Measurements from ENCODE around the gene ANKS1A. TPM values are rescaled to one million over a fixed set of nuclear protein-coding genes. Genes with fewer than 3 reads are reported as not detected.
"Not testable (repeated sequence)": the region's sequence is repeated elsewhere in the genome, so short reads cannot be mapped to it uniquely, and the experiment has no call there.

The ANKS1A gene
- total RNA-seq (ENCODE audit: insufficient read depth, low replicate concordance) = 9.9 TPM

GRCh38 chr6:34888874-34889555, at the start of gene ANKS1A:
ANKS1A (plus strand) TSS chr6:34889255; CDS start chr6:34889403, 148 bp downstream.
- peak; percentile 80 for DNase-seq (ENCODE audit: low spot score)

- no peak for DNase-seq (ENCODE audit: low spot score)
These were observed 49.2 kb upstream of the ANKS1A start for GRCh38 chr6:34839666-34840352.

- not testable (repeated sequence) for DNase-seq (ENCODE audit: low spot score)
These were observed 40.0 kb upstream of the ANKS1A start for GRCh38 chr6:34849066-34849465.

- no peak for DNase-seq (ENCODE audit: low spot score)
These were observed 37.7 kb upstream of the ANKS1A start for GRCh38 chr6:34851361-34851760.

GRCh38 chr6:34852406-34853085, 36.5 kb upstream of the ANKS1A start:
- no peak for DNase-seq (ENCODE audit: low spot score)

- no peak for DNase-seq (ENCODE audit: low spot score)
These were observed 33.6 kb upstream of the ANKS1A start for GRCh38 chr6:34855463-34855862.

- DNase-seq (ENCODE audit: low spot score) = no peak
These were observed 30.4 kb upstream of the ANKS1A start for GRCh38 chr6:34858681-34859080.

- DNase-seq (ENCODE audit: low spot score) = no peak
These were observed 29.1 kb upstream of the ANKS1A start for GRCh38 chr6:34859951-34860350.

GRCh38 chr6:34860776-34861175, 28.3 kb upstream of the ANKS1A start:
- no peak for DNase-seq (ENCODE audit: low spot score)

GRCh38 chr6:34864007-34864406, 25.0 kb upstream of the ANKS1A start:
- DNase-seq (ENCODE audit: low spot score) = no peak

- peak; percentile 61 for DNase-seq (ENCODE audit: low spot score)
These were observed 23.9 kb upstream of the ANKS1A start for GRCh38 chr6:34865107-34865506.

- no peak for DNase-seq (ENCODE audit: low spot score)
These were observed 22.5 kb upstream of the ANKS1A start for GRCh38 chr6:34866509-34866908.

- DNase-seq (ENCODE audit: low spot score) = no peak
These were observed 21.6 kb upstream of the ANKS1A start for GRCh38 chr6:34867484-34867883.

- no peak for DNase-seq (ENCODE audit: low spot score)
These were observed 17.2 kb upstream of the ANKS1A start for GRCh38 chr6:34871853-34872252.

GRCh38 chr6:34872332-34872731, 16.7 kb upstream of the ANKS1A start:
- DNase-seq (ENCODE audit: low spot score) = no peak

GRCh38 chr6:34875292-34876213, 13.5 kb upstream of the ANKS1A start:
- DNase-seq (ENCODE audit: low spot score) = no peak

- DNase-seq (ENCODE audit: low spot score) = no peak
These were observed 12.6 kb upstream of the ANKS1A start for GRCh38 chr6:34876472-34876871.

- no peak for DNase-seq (ENCODE audit: low spot score)
These were observed 11.8 kb upstream of the ANKS1A start for GRCh38 chr6:34877259-34877658.

GRCh38 chr6:34877869-34878485, 11.1 kb upstream of the ANKS1A start:
- no peak for DNase-seq (ENCODE audit: low spot score)

GRCh38 chr6:34884073-34884472, 5.0 kb upstream of the ANKS1A start:
- not testable (repeated sequence) for DNase-seq (ENCODE audit: low spot score)

GRCh38 chr6:34884996-34885395, 4.1 kb upstream of the ANKS1A start:
- no peak for DNase-seq (ENCODE audit: low spot score)
